BJ (cell line): ENCODE data around the gene RASSF4. TPM values are rescaled to one million over a fixed set of nuclear protein-coding genes. Genes with fewer than 3 reads are reported as not detected.

Source experiments
- CTCF ChIA-PET: fragments of 350-600 bp; formaldehyde crosslinking; extraction: SDS; loops from one replicate; lab custom pipeline; 2021; ENCODE audit warnings: antibody characterized with exemption, inconsistent platforms; lab: Yijun Ruan, JAX
- POLR2A ChIA-PET: fragments of 300-600 bp; sonication (Branson Sonifier 250); formaldehyde crosslinking; extraction: SDS; loops from one replicate; lab custom pipeline; 2021; ENCODE audit warnings: antibody characterized with exemption; lab: Charles Lee
- DNase-seq: peaks from one replicate; pipeline ENCODE4 v3.0.0-alpha.2; 2011; ENCODE audit warnings: low read depth
- H3K27me3 ChIP-seq: 2 replicates; pipeline ENCODE4 v1.6.0; 2011; ENCODE audit warnings: low read length; ENCODE audit not compliant: control insufficient read depth, insufficient read depth
- H3K36me3 ChIP-seq: 2 replicates; pipeline ENCODE4 v1.5.1; 2011; ENCODE audit warnings: low read length; ENCODE audit not compliant: control insufficient read depth, insufficient read depth
- H3K4me3 ChIP-seq: 2 replicates; pipeline ENCODE4 v1.5.1; 2011; ENCODE audit warnings: low read depth, mild to moderate bottlenecking, control low read depth, low read length
- CTCF ChIP-seq: IDR thresholded peaks from 2 replicates; pipeline ENCODE4 v1.5.1; 2011; ENCODE audit warnings: low read depth, mild to moderate bottlenecking, control low read depth, inconsistent platforms, low read length, moderate library complexity; ENCODE audit not compliant: insufficient read depth
- polyA plus RNA-seq: library from polyadenylated mRNA; depleted of rRNA; stranded (reverse); fragments of >200 nt; gene quantifications from 2 replicates; pipeline ENCODE4 v1.2.3, GENCODE V29; 2011

Gene RASSF4
- polyA plus RNA-seq, 1 experiment, result 3.9 TPM

DNA sequence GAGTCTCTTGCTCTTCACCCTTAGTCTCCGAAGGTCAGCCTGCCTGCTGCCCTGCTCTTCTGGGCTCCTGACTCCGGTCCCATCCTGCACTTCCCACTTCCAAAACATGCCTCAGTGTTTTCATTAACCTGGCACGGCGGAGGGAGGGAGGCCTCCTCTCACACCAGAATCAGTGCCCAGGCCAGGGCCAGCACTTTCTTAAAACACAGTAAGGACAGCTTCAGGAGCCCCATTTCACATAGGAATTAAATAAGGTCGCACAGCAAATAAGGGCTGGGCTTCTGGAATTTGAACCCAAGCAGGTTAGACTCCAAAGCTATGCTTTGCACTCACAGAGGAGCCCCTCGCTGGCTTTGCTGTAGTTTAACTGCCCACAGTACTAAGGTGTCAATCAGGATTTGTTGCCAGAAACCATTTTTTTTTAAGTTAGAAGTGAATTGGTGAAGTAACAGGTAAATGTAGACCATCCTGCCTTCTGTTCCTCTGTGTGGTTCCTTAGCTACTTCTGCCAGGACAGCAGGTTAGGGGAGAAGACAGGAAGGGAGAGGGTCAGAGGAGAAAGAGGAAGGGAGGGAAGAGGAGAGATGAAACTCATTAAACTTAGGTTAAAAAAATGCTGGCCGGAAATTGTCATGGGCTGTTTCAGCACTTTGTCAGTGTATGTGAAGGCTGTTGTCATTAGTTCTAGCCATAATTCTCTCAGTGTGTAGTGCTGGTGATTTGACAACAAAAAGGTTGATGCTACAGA lies 1.1 kb downstream of the RASSF4 start:
- CTCF ChIA-PET, result interaction anchor here (9.8 kb wide), 1 partner anchor 26 kb away, joined by 87 read pairs; no protein-coding TSS in a partner anchor
- no peak overlapping the region for H3K4me3 ChIP-seq
- POLR2A ChIA-PET, result no interaction called here

GRCh38 chr10:44961230-44961571 lies 1.6 kb downstream of the RASSF4 start:
- TF ChIP-seq CTCF, result no peak
- POLR2A ChIA-PET, result no interaction called here
- no peak for DNase-seq
- no peaks in the 10 kb centered on the region for H3K27me3 ChIP-seq
- CTCF ChIA-PET, result interaction anchor here (1.6 to 9.8 kb wide), 2 partner anchors 14 to 27 kb away, joined by 5 to 87 read pairs; no protein-coding TSS in a partner anchor
- H3K4me3 ChIP-seq, result no peak overlapping the region
- H3K36me3 ChIP-seq, result no peaks in the 10 kb centered on the region

More for the DNA sequence above, 1.1 kb downstream of the RASSF4 start:
- DNase-seq, result no peak
- no peaks in the 10 kb centered on the region for H3K27me3 ChIP-seq
- no peaks in the 10 kb centered on the region for H3K36me3 ChIP-seq
- no peak for TF ChIP-seq CTCF

DNA sequence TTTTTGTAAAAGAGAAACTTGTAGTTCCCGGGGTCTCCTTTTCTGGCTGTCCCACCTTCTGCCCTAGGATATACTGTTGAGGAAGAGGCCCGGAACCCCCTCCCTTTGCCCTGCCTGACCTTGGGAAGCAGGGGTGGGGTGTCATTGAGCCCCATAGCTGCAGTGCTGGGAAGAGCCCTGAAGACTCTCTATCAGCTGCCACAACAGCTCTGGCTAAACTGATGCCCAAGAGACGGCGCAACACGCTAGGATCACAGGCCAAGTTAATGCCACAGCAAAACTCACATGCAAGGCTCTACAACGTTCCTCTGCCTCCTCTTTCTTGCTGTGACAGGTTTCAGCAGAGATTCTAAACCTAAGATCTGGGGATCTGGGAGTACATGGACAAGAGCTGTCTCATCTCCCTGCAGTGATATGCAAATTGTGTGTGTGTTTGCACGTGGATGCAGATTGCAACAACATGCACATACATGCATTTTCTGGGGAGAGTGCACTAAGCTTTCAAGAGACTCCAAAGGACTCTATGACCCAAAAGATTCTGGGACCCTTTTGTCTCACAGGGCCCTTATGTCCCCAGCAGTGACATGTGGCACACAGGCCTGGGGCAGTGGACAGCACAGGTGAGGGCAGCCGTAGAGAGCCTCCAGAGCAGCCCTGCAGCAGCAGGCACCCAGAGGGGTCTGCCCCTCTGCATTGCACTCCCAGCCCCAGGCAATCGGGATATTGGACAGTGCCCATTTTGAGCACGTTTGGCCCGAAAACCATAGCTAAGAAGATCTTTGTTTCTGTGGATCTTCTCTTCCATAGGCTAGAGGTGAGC lies 2.5 kb downstream of the RASSF4 start:
- no peak overlapping the region for H3K4me3 ChIP-seq
- DNase-seq, result no peak
- no peaks in the 10 kb centered on the region for H3K36me3 ChIP-seq
- ChIA-PET CTCF (interaction anchor here (0.9 to 9.8 kb wide), 4 partner anchors 12 to 28 kb away, joined by 3 to 87 read pairs (median 4); no protein-coding TSS in a partner anchor), POLR2A (no interaction called here)
- TF ChIP-seq CTCF, result no peak
- H3K27me3 ChIP-seq, result no peaks in the 10 kb centered on the region

- Histone ChIP-seq H3K36me3 (no peaks in the 10 kb centered on the region), H3K4me3 (no peak overlapping the region), H3K27me3 (no peaks in the 10 kb centered on the region)
- ChIA-PET POLR2A (no interaction called here), CTCF (interaction anchor here (0.8 to 9.8 kb wide), 8 partner anchors 10 to 44 kb away, joined by 3 to 87 read pairs (median 3); no protein-coding TSS in a partner anchor)
- 0 out of 2 replicates have a peak, but pooled peaks have one; percentile 30 for TF ChIP-seq CTCF
- DNase-seq, result no peak
These were observed 3.5 kb downstream of the RASSF4 start for GRCh38 chr10:44962870-44963738.
